Activated CD4-positive, alpha-beta T cell treated with anti-CD3 and anti-CD28 coated beads, Interleukin-2, amount 50 U/mL, for 4 hours (primary cell): ENCODE data around the gene COL12A1.

Source experiments
- DNase-seq, 2 experiments: peaks; one replicate each; pipeline ENCODE4 v3.0.0-alpha.2; 2020

The COL12A1 gene

DNA sequence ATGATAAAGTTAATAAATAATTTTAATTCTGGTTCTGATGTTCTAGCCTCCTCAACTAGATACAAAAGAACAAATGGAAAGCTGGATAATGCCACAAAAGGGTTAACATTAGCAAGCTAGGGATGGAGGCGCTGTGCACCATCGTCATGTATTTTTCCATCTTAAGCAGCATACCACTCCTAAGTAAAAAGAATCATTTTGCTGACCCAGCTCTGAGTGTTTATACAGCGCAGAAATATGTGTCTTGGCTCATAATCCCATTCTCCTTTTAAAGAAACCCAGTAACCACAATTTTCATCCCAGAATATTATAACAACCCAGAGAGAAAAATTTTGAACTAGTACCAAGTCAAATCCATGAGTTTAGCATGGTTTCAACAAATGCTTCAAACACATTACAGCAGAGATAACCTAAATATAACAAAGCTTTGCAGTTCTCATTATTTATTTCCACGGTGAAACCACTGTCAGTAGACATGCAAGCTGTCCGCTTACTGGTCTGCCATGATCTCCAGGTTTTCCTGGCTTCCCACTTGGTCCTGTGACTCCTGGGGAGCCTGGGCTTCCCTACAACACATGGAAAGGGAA, 111.1 kb downstream of the COL12A1 start:
- DNase-seq, result no peak

DNA sequence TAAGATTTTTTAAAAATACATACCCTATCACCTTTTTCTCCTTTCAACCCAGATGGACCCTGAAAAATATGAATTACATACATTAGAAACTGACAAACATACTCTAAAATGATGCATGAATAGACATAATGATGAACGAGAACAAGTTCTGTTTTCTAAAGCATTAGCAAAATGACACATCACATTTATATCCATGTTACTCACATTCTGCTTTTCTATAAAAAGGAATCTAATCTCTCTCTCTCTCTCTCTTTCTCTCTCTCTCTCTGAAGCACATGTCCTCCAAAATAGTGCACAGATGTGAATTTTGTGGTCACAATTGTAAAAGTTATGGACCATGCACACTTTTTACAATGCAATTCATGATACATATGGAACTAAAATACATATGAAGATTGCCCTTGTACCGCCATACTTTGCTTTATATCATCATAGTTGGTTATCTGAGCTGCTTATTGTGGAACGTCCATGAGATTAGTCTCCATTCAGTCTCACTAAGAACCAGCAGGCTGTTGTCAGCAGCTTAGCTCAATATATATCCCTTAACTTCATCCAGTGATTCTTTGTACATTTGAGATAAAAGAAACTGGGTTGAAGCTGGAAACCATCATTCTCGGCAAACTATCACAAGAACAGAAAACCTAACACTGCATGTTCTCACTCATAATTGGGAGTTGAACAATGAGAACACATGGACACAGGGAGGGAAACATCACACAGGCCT, 114.2 kb downstream of the COL12A1 start:
- DNase-seq, result no peak

DNA sequence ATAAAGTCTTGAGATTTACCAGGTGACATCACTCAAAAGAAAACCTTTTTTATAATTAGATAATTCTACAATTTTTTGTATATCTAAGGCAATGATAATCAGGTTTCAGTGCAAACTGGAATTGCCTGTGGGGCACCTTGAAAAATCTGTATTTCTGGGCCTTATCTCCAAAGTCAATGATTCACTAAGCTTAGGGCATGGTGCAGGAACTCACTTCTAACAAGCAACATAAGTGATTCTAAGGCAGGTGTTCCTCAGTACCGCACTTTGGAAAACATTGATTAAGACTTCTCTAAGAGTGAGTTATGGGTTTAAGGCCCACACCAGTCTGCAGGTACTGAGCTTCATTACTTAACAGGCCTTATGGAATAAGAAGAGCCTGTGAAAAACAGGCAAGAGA, 115.3 kb downstream of the COL12A1 start:
- DNase-seq, result no peak

DNA sequence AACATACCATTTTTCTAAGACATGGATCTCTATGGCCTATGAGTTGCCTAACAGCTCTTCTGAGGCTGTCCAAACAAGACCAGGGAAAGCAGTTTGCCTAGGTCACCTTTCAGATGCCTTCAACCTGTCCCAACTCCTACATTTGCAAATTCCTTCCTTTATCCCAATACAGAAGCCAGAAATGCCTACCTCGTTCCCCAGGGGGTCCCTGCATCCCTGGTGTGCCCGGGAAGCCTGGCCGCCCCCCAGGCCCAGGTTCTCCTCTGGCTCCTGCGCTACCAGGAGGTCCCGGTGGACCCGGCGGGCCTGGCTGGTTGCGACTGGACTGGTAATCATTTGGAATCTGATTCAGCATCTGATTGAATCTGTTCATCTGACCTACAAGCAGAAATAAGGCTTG, 115.9 kb downstream of the COL12A1 start:
- no peak for DNase-seq

DNA sequence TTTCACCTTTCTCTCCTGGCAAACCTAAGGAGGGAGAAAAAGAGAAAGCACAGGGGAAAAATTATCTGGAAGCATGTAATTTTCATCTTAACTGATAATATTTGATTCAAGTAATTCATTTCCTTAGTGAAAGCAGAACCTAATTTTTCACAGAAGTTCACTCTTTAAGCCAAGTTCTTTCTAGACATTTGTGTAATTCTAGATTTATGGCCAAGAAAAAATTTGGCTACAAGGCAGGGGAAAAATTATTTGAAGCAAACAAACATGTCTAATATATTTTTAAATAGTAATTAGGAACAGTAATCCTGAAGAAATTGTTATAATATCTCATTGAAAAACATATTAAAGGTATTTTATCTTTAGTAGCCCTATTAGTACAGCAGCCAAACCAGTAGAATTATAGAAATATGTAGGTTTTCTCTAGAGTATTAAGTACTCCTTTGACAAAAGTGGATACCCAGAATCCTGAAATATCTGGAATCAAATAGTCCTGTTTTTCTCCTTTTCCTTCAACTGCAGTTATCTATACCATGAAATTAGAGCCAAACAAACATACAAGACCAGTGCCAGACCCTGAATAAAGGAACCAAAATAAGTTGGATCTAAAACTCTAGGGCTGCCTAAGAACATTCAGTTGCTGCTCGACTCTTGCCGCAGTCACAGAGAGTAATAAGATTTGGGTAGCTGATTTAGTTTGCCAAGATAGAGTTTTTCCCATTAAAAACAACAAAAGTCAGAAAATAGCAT, 116.5 kb downstream of the COL12A1 start:
- DNase-seq, result no peak

DNA sequence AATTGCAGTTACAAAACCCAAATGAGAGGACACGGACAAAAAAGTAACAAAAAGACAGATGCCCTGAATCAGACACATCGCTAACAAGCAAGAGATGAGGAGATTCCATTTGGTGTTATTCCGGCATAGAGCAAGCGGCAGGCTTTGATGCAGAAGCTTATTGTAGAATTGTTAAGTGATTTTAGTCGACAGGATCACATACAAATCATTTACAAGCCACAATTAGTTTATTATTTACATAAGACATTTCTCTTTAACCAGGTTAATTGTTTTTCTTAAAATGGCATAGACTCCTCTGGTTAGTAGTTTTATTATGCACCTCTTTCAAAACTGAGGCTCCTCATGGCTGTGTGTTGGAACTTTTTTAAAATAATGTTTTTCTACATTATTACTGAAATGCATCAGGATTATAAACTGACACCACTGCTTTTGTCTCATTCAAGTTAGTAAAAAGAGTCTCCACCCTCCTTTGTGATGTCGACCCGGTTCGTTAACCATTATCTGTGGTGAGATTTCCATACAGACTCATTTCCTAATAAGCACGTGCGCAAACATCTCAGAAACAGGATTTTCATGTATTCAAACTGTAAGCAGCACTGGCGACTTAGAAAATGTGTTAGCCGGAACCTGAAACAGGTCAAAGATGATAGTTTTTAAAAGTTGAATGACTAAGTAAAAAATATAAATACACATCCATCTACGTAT, 119.8 kb downstream of the COL12A1 start:
- DNase-seq, result no peak

DNA sequence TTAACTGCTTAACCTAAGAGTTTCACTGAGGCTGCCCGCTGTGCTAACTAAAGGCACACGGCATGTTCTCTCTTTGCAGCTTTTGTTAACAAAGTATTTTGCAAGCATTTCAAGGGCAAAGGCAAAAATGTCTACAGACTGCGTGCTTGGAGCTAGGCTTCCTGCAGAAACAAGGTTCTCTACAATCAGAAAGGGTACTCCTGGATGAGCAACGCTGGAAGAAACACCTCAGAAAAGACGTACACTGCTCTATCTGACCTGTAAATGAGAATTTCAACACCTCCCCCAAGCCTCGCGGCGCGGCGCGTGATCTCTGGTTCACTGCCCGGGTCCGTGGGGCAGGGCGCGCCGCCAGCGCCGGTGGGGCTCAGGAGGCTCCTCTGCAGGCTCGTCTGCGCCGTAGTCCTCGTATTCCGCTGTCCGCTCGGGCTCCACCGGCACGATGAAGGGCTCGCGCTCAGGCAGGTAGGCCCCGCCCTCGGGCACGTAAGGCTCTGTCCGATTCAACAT, 120.9 kb downstream of the COL12A1 start:
- DNase-seq, result no peak

DNA sequence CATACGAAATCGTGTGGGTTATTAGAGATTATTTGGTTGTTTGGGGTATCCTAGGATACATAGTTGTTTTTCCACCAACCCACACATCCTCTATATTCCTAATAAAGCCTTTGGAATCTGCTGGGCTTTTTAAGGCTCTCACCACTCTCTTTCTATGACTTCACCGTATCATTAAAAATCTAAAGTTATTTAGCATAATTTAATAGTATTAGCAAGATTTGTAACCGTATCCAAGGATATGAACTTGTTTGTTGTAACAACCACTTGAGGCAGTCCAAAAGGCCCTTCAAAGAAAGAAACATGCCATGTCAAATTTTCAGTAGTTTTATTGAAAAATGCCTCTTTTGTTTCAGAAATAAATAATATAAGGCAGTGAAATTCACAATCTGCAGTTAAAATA, 121.8 kb downstream of the COL12A1 start:
- no peak for DNase-seq

DNA sequence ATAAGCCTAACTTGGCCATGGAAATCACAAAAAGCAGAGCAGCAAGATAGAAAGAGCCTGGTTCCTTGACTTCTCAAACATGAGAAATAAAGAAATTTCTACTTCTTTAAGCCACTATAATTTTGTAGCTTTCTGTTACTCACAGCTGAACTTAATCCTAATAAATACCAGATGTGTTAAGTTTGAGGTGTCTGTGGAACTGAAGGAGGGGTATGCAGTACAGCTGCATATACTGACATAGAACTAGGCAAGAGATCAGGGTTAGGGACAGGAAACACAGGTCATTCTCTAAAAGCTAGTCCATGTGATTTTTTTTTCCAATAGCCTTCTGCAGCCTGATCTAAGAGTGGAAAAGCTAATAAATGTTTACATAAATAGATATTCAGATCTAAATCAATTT, 123.9 kb downstream of the COL12A1 start:
- DNase-seq, result no peak

DNA sequence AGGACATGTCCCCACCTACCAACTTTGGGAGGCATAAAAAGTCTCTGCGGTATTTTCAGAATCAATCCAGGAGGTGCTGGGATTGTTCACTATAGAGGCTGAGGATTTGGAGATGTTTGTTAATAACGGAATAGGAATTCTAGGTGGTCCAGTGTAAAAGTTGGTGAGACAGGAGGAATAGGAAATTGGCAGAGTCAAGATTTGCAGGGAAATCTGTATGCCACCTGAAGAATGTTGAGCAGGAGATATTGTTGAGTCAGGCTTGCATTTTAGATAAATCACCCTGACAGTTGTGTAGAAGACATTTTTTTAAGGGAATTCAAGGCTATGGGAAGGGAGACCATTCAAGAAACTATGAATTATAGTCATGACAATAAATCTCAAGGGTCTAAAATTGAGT, 124.8 kb downstream of the COL12A1 start:
- DNase-seq, result no peak

DNA sequence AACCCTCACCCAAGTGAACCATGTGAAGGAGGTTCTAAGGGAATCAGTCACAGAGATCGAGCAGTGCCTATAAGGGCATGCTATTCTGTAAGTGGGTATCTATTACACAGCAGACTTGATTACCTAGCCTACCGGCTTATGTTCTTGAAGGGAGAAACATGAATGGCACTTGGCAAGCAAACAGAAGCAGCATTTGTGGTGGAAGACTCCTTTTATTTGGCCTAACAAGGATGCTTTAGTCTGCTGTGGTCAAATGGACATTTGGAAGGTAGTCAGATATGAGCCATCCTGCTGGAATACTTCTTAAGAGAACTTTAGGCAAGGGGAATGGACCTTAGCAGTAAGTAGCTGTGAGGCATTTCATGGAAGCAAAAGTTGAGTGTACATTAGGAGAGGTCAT, 126.3 kb downstream of the COL12A1 start:
- DNase-seq, result no peak

DNA sequence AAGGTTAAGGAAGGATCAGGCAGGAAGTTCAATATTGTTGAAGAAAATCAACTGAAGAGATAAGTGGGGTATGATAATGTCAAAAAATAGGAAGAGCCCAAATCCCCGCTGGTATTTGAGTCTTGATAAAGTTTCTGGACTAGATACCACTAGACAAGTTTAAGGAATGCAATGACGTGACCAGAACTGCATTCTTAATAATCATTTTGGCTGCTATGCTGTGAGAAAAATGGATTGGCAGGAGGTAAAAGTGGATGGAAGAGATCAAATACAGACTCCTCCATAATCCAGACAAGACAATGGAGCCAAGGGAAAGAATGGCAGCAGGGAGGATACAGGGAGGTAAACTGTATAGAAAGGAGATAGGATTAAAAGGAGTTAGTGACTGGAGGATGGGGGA, 128.2 kb downstream of the COL12A1 start:
- no peak for DNase-seq

DNA sequence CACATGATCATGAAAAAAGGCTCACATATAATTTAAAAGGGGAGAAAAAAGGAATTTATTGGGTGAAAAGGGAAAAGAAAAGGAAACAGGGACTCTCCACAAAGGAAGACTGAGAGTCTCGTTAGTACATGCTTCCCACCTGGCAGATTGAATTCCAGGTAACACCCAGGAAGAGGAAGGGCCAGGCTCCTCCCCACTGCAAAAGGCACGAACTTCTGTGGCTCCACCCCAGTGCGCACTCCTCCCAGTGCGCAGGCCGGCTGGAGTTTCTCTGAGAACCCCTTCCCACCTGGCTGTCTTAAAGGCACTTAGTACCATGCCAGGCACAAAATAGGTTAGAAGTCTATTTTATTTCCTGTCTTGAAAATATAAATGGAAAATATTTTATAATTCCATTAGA, 129.8 kb downstream of the COL12A1 start:
- no peak for DNase-seq

DNA sequence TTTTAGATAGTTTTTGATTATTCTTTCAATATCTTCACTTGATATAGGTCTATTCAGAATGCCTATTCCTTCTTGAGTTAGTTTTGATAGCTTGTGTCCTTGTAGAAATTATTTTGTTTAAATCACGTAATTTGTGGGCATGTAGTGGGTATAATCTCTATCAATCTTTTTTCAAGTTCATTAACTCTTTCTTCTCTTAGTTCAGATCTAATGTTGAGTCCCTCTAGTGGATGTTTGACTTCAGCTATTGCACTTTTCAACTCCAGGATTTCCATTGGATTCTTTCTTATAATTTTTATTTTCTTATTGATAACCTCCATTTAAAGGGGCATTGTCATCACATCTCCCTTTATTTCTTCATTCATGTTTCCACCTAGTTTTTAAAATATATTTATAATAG, 135.6 kb downstream of the COL12A1 start:
- DNase-seq, result no peak

DNA sequence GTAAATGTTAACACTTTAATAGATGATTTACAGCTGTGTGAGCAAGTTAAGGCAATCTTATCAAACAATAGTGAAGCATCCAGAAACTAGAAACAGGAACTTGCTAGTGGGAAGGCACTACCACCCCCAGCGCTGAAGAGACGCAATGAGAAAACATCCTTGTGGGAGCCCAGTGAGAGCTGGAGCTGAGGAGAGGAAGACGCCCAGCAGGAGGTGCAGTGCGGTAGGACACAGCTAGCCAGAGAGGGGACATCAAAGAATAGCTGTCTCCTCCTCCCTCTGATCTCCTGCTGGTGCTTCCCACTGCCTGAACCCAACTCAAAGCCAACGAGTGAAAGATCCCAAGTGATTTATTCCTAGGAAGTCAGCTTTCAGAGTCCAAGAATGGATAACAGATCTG, 140.3 kb downstream of the COL12A1 start:
- no peak for DNase-seq

DNA sequence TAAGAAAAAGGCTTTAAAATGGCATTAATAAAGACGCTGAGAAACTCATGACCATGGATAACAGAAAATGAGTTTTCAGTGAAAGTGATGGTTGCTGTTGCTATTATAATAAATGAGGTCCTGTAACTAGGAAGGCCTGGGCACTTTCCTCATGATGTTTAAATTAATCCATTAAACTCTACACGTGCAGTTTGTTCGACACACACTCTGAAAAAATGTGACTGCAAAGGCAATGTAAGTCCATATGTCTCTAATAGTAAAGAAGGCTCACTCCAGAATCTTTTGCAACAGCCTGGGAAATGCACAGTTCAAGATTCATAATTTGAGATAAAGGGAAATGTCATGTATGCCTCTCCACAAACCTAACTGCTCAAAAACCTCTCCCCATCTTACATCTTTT, 153.4 kb downstream of the COL12A1 start:
- no peak for DNase-seq

DNA sequence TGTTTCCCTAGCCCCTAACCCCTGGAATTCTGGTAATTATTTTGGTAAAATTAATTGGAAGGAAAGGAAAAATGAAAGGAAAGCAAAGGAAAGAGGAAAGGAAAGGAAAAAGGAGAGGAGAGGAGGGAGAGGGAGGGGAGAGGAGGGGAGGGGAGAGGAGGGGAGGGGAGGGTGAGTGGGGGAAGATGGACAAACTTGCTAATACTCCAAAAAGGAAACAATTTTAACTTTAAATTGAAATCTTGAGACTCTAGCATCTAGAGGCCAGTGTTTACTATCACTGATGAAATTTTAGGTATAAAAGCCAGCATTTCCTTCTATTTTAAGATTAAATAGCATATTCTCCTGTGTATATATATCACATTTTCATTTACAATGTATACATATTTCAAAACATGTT, 156.5 kb downstream of the COL12A1 start:
- no peak for DNase-seq

DNA sequence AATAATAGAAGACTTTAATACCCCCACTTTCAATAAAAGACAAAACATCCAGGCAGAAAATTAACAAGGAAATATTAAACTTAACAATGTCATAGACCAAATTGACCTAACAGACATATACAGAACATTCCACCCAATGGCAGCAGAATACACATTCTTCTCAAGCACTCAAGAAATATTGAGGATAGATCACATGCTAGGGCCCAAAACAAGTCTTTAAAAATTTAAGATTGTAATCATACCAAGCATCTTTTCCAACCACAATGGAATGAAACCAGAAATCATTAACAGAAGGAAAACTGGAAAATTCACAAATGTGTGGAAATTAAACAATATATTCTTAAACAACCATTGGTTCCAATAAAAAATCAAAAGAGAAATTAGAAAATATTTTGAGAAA, 161.0 kb downstream of the COL12A1 start:
- DNase-seq, result no peak

DNA sequence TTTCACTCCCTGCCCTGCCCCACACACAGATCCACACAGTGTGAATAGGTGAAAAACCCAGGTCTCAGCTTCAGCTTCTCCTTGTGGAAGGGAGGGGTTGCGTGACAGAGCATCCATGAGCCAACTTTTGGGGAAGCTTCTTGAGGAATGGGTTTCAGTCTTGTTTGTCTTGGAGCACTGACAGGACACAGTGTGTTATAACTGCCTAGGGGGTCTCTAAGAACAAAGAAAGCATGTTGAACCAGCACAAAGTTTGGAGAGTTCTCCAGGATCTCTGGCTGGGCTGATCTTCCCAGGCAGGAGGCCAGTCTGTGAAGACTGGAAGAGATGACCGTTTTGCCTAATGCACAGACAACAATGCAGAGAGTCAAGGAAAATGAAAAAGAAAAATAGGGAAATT, 164.5 kb downstream of the COL12A1 start:
- no peak for DNase-seq
